HG02642 (cell line): Measurements from ENCODE around the gene GLCE.

Experiments used
- ATAC-seq: cut with Tn5 transposase; IDR thresholded peaks from one replicate; pipeline ENCODE4 v1.9.1; 2021; ENCODE audit warnings: mild to moderate bottlenecking; ENCODE audit not compliant: unreplicated experiment, poor library complexity

Gene GLCE

DNA sequence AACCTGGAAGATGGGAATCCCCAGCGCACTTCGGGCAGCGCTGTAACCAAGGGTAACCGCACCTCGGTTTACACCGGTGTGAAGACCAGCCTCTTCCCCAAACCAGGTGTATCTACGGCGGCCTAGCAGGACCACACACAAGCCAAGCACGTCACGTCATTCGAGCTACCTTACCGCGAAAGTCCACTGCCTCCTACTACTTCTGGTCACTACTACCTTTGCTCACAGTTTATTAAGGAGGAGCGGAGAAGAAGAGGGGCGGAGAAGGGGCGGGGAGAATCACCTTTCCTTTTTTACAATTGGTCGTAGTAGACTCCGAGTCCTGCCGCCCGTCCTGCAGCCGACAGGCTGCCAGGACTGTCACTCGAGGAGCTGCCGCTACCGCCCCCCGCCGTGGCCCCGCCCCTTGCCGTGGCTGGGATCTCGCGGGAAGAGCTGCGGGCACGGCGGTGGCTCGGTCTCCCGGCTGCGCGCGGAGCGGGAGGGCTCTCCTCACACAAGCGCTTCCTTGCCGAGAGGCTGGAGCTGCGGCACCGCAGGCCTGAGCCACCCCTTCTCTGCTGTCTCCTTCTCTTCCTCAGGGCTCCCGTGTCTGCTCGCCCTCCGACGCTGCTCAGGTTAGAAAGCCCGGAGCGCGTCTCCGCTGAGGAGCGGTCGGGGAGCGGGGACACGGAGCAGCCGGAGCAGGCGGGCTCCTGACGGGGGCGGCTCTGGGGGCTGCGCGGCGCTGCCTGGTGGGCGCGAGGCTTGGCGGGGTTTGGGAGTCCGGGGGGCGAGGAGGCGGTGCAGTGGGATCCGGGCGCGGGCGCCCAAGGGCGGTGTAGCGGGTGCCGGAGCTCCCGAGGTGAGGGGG is at the start of gene GLCE:
GLCE (plus strand) TSS at position 495 of the 853 bp plus-strand sequence. CDS start 95,172 bp downstream, outside the sequence.
- peak; percentile 98 for ATAC-seq

DNA sequence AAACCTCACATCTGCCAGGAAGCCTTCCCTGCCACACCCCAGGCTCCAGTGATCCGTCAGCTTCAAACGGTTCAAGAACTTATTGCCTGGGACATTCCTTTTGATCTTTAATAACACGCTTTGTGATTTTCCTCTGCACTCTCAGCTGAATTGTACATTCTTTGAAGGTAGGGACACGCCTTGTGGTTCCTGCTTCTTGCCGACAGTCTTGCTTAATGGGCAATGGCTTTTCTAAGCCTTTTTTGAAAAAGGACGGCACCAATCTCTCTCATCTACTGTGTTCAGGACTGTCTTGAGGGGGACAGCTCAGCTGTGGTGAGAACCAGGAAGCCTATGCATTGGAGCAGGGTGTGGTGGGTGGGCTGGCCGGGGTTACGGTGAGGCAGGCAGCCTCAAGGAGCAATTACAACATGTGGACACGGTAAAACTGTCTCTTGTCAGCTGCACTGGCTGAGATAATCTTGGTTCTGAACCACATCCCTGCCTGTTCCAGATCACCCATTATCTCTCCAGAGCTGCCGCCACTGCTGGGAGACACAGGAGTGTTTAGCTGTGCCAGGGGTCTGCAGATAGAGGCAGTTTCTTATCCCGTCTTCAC is 46.0 kb upstream of the GLCE start:
- ATAC-seq, result no peak

DNA sequence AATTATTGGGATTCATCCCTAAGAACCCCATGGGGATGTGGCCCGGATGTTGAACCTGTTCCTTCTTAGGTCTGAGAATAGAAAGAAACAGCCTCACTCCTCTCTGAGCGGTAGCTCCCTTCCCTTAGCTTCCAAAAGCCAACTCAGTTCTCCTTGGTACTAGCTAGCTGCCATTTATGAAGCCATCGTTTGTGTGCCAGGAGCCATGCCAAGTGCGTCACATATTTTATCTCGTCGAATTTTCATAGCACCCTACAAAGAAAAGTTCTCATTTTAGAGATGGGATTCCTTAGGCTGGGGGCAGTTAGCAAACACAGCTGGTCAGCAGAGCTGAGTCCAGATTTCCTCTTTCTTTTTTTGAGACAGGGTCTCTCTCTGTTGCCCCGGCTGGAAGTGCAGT is 45.4 kb upstream of the GLCE start:
- no peak for ATAC-seq

DNA sequence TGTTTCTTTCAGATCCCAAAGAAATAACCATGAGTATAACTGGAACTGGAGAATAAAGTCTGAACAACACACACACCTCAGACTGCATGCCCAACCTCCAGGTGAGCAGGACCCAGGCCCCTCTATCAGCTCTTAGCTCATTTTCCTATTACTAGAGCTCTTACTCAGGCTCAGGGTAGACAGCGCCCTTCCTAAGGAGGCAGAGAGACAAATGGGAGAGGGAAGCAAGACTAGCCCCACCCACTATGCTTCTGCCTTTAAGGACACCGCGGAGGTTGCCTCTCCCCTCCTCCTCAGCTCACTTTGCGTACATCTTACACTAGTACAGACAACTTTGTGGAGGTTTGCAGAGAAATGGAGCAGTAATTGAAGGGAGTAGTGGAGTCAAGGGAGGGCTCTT is 44.0 kb upstream of the GLCE start:
- no peak for ATAC-seq

DNA sequence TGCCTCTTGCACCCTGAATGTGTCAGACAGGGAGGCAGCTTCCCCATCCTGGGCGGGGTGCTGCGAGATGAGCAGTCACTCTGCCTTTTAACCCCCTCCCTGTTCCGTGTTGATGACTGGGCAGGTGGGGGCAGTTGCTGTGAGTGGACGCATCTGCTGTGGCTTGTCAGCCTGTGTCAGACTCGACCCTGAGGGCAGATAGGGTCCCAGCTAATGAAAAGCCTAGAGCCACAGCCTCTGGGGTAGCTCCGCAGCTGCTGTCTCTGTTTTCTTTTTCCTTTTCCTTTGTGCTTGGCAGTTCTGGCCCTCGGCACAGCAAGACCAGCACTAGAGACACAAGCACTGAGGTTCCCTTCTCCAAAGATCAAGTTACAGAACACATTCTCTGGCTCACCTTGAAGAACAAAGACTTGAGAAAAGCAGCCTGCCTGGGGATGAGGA is 43.0 kb upstream of the GLCE start:
- ATAC-seq, result no peak

DNA sequence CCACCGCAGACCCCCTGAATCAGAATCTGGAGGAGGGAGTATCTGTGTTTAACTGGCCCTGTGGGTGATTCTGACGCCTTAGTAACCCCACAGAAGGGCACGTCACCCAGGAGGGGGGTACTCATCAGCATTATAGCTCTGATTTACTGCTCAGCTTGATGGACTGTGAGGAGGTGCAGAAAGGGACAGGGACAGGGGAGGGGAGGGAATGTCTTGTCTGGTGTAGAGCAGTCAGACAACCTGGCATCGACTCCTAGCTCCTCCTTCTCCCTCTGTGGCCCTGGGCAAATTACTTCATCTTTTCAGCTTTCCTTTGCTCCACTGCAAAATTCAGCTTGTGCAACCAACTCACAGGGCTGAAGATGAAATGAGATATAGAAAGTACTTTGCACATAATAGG is 42.3 kb upstream of the GLCE start:
- ATAC-seq, result no peak

DNA sequence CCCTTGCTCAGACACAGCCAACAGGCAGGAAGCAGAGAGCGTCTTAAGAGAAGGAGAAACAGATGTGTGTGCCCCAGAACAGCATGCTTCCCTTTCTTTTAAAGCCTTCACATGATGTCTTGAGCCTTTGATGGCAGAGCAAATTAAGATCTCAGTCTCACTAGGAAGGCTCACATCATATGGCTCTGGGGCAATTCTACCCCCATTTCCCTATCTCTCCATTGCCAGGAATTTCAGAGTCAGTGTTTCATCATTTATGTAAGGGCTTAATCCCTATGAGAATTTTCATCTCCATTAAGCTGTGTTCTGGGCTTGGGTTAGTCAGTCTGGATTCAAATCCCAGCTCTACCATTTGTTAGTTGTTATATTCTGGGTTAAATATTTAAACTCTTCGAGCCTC is 41.4 kb upstream of the GLCE start:
- no peak for ATAC-seq

DNA sequence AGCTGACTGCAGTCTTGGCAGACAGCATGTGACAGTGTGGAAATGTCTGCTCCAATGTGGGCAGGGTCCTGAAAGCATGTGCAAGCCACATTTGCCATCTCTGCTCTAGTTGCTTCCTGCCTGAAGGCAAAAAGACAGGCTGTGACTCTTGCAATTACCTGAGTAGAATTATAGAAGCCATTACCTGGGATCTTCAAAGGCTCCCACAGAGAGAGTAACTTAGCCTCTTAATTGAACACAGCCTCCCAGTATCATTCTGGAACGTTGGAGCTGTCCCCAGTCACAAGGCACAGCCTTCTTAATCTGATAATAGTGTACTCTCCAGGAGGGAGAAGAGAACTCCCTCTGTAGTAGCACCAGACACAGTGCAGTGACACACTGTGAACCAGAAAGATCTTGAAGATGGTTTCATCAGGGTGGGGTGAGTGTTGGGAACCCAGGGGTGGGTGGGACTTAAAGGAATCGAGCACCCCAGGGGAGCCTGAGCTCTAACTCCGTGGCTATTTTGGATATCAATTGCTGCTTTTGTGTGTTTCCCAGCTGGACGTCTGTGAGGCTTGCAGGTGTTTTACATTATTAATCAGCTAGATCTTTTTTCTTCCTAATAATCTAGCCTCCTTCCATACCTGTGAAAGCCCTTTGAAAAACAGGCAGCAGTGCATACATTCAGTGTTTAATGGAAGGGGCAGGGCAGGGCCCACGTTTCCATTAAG is 40.6 kb upstream of the GLCE start:
- ATAC-seq, result no peak

DNA sequence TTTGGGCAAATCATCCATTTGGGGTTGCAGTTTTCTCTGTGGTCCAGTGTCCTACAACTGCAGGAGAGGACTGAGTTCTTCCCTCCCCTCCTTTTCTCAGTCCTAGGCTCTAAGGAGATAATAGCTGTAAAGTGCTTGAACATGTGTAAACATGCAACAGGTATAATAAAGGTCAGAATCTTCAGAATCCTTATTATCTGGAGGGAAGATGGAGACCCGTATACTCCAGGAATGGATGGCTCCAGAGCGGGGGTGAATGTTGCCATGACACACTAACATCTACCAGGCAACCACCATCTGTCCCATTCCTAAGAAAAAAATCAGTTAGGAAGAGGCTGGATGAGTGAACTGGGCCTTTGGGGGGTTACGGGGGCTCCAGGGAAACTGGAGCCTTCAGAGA is 39.7 kb upstream of the GLCE start:
- no peak for ATAC-seq

DNA sequence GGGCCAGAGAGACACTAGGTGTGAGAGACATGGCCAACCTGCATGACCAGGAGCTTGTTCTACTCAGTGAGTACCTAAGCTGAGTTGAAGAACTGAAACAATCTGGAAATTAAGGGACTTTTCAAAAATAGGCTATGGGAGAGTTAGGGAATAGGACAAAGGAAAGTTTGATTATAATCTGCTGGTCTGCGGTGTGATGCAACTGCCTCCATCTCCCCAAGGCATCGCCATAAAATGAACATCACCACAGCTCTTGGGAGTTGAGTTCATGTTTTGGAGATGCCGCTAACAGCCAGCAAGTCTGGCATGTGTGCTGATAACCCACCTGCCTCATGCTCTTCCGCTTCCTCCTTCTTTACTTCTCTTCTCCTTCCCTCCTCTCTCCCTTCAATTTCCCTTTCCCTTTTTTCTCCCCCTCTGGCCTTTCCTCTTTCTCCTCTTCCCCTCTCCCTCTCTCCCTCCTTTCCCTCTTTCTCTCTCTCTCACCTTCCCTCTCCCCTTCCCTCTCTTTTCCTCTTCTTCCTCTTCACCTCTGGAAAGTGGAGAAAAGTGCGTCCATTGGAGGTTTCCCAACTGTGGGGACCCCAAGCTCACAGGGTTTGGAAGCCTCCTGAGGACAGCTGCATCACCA is 39.1 kb upstream of the GLCE start:
- no peak for ATAC-seq

DNA sequence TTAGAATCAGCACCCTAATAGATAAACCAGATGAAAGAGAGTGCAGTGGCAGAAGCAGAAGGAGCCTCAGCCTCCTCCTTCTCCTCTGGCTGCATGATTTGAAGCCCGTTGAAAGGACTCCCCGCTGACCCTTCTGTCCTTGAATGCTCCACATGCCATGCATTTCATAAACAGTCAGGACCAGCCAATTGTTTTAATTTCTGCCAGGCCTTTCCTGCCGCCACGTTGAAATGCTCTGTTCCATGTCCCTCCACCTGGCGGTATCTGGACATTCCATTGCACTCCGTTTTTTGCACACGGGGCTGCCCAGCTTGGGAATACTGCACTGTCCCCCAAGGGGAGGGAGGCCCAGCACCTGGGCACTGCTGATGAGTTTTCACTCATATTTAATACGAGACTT is 35.2 kb upstream of the GLCE start:
- ATAC-seq, result no peak

DNA sequence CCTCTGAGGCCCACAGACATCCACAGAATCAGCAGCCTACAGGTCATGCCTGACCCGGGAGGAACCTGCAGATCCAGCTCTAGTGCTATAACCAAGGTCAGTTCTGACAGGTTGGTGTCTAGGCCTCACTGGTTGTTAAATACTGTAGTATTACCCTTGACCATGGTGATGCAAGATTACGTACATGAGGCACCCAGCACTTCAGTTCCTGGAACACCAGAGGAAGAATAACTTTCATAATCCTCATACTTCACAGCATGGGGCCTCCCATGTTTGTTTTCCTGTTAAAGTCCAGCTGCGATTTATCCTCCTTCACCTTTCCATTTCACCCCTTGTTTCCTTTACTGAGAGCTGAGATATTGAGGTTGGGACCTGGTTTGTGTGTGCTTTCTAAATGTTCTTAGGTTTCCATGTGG is 34.4 kb upstream of the GLCE start:
- ATAC-seq, result no peak

DNA sequence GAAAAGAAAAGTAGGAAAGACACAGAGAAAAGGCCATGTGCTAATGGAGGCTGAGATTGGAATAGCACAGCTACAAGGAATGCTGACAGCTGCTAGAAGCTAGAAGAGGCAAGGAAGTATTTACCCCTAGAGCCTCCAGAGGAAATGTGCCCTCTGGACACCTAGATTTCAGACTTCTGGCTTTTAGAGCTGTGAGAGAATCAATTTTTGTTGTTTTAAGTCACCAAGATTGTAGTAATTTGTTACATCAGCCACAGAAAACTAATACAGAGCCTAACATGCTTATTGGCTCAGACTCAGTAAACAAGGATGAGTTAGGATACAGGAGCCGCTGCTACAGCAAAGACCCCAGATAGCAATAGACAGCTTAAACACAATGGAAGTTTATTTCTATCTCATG is 33.1 kb upstream of the GLCE start:
- no peak for ATAC-seq

DNA sequence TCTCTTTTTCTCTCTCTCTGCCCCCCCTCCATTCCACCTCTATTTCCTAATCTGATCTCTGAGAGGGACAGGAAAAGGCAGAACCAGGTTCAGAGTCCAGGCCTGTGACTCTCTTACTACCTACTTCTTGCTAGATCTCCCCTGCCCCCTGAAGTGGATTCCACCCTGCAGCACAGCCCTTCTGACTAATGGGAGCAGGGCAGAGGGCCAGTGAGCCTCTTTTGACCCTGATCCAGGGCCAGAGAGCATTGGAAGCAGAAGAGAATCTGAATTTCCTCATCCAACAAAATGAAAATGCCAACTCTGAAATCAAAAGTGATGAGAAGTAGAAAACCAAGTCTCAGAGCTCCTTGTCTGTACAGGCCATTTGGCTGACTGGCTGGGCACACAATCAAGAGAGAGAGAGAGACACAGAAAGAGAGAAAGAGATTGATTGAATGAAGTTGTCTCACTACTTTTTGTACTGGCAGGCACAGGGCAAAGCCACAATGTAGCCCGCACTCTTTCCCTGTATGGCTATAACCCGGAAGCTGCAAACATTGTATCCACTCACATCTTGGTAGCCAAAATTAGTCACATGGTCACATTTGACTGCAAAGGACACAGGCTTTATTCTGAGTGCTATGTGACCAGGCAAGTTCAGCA is 31.6 kb upstream of the GLCE start:
- no peak for ATAC-seq

DNA sequence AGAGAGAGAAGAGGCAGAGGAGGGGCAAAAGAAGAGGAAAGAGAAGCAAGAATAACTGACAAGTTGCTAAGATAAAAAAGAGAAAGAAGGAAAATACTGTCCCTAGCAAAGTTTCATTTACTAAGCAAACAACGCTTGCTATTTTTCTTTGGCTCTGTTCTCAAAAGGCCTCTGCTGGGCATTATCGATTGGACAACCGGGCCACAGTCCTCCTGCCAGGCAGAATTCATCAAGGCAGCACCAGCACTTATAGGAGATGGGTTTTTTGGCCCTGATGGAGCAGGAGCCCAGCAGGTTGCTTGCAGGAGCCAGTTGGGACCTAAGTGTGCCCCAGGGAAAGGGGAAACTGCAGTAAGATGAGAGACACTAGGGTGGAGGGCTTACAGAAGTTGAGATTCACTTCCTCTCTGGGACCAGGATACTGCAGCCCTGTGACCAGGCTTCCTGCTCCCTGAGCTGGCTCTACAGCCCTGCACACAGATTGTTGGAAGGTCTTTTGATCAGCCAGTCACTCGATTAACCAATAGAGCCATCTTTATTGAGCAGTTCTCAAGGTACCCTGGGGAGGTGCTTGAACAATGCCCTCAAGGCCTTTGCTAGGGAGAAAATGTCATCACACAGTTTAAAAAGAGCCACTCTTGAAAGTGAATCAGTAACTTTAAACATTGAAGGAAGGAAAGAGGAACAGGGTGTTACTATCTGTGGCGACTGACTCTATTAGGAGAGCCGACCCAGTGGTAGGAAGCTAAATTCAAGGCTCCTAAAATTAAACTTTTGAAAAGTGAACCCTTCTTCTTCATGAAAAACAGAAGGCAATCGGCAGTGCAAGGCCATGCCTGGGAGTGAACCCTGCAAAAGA is 28.8 kb upstream of the GLCE start:
- ATAC-seq, result no peak

DNA sequence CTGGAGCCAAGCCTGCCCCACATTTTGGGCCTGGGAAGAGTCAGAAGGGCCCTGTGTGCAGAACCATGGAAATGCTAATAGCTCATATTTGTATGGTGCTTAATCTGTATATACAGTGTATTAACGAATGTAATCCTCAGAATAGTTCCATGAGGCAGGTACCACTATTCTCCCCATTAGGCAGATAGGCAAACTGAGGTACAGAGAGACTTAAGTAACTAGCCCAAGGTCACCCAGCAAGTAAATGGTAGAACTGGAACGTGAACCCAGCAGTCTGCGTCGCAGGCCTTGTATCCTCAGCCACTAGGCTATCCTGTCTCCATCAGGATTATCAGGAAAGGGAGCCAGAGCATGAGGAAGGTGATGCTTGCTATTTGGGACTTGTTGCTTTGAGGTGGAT is 28.0 kb upstream of the GLCE start:
- no peak for ATAC-seq

DNA sequence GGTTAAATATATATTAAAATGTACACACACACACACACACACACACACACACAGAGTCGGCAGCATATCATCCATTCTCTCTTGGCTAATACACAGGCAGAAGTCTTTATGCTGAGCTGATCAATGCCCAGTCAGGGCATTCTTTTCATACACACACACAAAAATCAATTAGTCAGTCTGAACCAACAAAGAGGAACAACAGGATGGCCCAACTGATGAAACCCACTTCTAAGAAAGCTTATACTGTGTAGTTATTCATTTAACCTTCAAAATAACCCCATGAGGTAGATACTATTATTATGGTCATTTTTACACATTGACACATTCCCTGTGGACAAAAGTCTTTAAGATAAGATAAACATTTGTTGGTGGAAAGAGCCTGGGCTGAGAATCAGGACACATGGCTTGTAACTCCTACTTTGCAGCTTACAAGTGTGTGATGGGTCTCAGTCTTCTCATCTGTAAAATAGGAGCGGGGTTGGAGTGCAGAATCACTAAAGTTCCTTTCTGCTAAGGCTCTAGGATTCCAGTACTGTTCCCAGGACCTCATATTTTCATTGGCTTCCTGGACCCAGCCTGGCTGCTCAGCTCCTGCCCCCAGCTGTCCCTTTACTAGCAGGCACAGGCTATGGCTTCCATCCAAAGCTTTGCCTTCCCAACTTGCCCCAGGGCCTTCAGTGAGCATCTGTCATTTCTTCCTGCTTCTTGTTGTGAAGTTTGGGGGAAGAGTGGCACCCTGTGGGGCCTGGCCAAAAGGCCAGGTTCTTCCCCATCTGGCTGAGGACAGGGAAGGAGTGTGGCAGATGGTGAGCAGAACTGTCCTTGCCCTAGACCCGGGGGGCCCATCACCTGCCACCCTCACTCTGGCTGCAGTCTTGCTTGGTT is 27.2 kb upstream of the GLCE start:
- no peak for ATAC-seq

DNA sequence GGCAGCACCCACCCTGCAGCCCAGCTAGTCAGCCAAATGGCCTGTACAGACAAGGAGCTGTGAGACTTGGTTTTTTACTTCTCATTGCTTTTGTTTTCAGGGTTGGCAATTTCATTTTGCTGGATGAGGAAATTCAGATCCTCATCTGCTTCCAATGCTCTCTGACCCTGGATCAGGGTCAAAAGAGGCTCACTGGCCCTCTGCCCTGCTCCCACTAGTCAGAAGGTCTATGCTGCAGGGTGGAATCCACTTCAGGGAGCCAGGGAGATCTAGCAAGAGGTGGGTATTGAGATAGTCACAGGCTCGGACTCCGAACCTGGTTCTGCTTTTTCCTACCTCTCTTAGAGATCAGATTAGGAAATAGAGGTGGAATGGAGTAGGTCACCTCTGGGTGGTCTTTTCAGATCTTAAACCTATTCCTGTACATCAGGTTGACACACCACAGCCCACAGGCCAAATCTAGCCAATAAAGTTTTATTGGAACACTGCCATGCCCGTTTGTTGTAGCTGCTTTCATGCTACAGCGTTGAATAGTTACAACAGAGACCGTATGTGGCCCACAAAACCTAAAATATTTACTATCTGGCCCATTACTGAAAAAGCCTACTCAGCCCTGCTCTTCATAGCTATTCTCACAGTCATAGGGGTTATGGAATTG is 26.4 kb upstream of the GLCE start:
- ATAC-seq, result no peak
